GM13977 (cell line): ENCODE measurements around the gene CDH4.

Source experiments
- DNase-seq: peaks from one replicate; pipeline ENCODE4 v3.0.0; 2012; ENCODE audit warnings: low spot score
- CTCF ChIP-seq: IDR thresholded peaks from 2 replicates; pipeline ENCODE4 v1.5.1; 2012; ENCODE audit warnings: mild to moderate bottlenecking, control low read depth; ENCODE audit not compliant: insufficient read depth; ENCODE audit errors: extremely low read depth, missing control alignments
- in situ Hi-C: fragments of 300-500 bp; cut with MboI; formaldehyde crosslinking; loops from one replicate; pipeline ENCODE4 v1.12.0; 2022; ENCODE audit warnings: low sequenced_read_pairs, low pct_unique_long_range_greater_than_20kb, mixed read lengths, inconsistent platforms; ENCODE audit not compliant: unreplicated experiment

Gene CDH4

GRCh38 chr20:61684583-61685235 is 432.6 kb downstream of the CDH4 start:
- TF ChIP-seq CTCF = no peak
- DNase-seq = no peak
- in situ Hi-C loops = no loop called here

- no peak for TF ChIP-seq CTCF
- no peak for DNase-seq
- in situ Hi-C loops = no loop called here
Measured at GRCh38 chr20:61685462-61685861, 433.4 kb downstream of the CDH4 start.

GRCh38 chr20:61686051-61686936 is 434.2 kb downstream of the CDH4 start:
- no peak for DNase-seq
- no peak for TF ChIP-seq CTCF
- in situ Hi-C loops = no loop called here

GRCh38 chr20:61688411-61688810 is 436.4 kb downstream of the CDH4 start:
- in situ Hi-C loops = no loop called here
- no peak for TF ChIP-seq CTCF
- no peak for DNase-seq

GRCh38 chr20:61690150-61690549 is 438.1 kb downstream of the CDH4 start:
- TF ChIP-seq CTCF = no peak

GRCh38 chr20:61690993-61691838 is 439.2 kb downstream of the CDH4 start:
- in situ Hi-C loops = no loop called here
- TF ChIP-seq CTCF = no peak
- no peak for DNase-seq

More at GRCh38 chr20:61690150-61690549, 438.1 kb downstream of the CDH4 start:
- in situ Hi-C loops = no loop called here
- DNase-seq = no peak
